ENCODE data around the gene CCDC92. TPM values are rescaled to one million over a fixed set of nuclear protein-coding genes. Genes with fewer than 3 reads are reported as not detected.

Gene CCDC92
- total RNA-seq, 1 donor from 2014 or later = 4.8 TPM

DNA sequence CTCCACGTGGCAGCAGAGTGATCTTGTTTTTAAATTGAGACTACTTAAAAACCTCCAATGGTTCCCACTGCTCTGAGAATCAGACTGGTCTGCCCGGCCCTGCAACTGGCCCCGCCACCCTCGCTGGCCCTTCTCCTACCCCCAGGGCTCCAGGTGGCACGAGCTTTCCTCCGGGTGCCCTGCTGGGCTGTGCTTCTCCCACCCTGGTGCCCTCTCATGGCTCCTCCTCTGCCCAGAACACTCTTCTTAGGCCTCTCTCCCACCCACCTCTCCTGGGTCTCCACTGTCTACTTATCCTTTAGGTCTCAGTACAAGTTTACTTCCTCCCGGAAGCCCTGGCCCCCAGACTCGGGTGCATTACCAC, 26.5 kb downstream of the CCDC92 start:
- Histone ChIP-seq H3K9me3 (ENCODE audit: low read depth) (no peaks in the 10 kb centered on the region), H2AFZ (replicated peaks) (no peak overlapping the region), H3K9ac (no peak overlapping the region), H3K27me3 (peaks cover 8% of the 10 kb centered on the region), H4K20me1 (ENCODE audit: low read depth) (no peaks in the 10 kb centered on the region), H3K4me1 (peaks cover 10% of the 10 kb centered on the region), H3F3A (ENCODE audit: low read depth) (no peaks in the 10 kb centered on the region), H3K4me2 (no peak overlapping the region), H3K79me2 (ENCODE audit: low read depth) (no peaks in the 10 kb centered on the region), H3K36me3 (no peaks in the 10 kb centered on the region), H3K4me3 (no peak overlapping the region), H3K27ac (no peak overlapping the region)
- Mint-ChIP-seq H3K4me1 (peaks cover 50% of the 10 kb centered on the region), H3K9me3 (peaks cover 9% of the 10 kb centered on the region), H3K27me3 (ENCODE audit: insufficient read depth, low read depth) (peaks cover 2% of the 10 kb centered on the region), H3K27ac (peak overlapping the region; percentile 17), H3K36me3 (peaks cover 26% of the 10 kb centered on the region), H3K4me3 (no peak overlapping the region)
- TF ChIP-seq EZH2phosphoT487 (IDR thresholded peaks at IDR 0.05) (no peak), EZH2 (IDR thresholded peaks at IDR 0.05) (no peak), CTCF (IDR thresholded peaks at IDR 0.05) (no peak)
- DNase-seq (ENCODE audit: low spot score) = no peak

DNA sequence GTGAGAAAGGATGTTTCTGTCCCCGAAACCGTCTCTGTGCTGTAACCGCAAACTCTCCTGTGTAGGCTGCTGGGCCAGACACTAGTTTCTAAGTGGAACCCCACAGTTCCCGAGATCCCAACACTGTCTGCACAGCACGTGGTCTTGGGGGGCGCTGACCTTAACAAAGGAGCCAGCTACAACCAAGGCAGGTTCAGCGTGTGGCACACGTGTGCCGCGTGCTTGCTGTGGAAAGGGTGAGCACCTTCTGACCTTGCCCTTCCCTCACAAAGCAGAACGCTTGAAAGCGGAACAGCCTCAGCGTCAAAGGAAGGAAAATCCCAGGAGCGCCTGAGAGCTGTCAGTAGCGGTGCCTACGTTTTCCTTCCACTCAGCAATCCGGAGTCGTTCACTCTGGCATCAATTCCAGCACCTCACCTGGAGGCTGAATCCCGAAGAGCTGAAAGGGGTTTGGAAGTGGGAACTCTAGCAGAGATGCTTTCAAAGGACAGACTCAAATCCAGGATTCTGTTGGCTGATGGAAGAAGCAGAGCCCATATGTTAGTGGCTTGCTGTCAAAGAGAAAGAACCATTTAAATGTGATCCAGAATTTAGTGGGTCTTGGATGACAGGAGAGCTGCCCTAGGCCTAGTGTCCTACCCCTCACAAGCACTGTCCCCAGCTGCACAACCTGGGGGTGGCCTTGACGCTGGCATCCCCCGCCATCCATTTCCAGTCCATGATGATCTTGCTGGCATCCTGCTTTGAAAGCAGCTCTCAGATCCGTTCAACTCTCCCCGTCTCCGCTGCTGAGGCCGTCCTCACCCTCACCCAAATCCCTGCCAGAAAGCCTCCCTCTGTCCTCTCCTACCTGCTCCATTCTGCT, 27.1 kb downstream of the CCDC92 start:
- no peak for TF ChIP-seq CTCF (IDR thresholded peaks at IDR 0.05)
- no peak for TF ChIP-seq EZH2phosphoT487 (IDR thresholded peaks at IDR 0.05)
- TF ChIP-seq EZH2 (IDR thresholded peaks at IDR 0.05) = no peak
- Histone ChIP-seq H3F3A (ENCODE audit: low read depth) (no peaks in the 10 kb centered on the region), H3K36me3 (no peaks in the 10 kb centered on the region), H4K20me1 (ENCODE audit: low read depth) (no peaks in the 10 kb centered on the region), H3K4me1 (peaks cover 10% of the 10 kb centered on the region), H2AFZ (replicated peaks) (no peak overlapping the region), H3K4me3 (no peak overlapping the region), H3K9me3 (ENCODE audit: low read depth) (no peaks in the 10 kb centered on the region), H3K27me3 (peaks cover 8% of the 10 kb centered on the region), H3K79me2 (ENCODE audit: low read depth) (no peaks in the 10 kb centered on the region), H3K27ac (no peak overlapping the region), H3K4me2 (no peak overlapping the region), H3K9ac (no peak overlapping the region)
- H3K4me1 Mint-ChIP-seq = peaks cover 45% of the 10 kb centered on the region
- H3K27ac Mint-ChIP-seq = peak overlapping the region; percentile 17
- H3K4me3 Mint-ChIP-seq = no peak overlapping the region
- H3K36me3 Mint-ChIP-seq = peaks cover 26% of the 10 kb centered on the region
- DNase-seq (ENCODE audit: low spot score) = no peak
- H3K27me3 Mint-ChIP-seq (ENCODE audit: insufficient read depth, low read depth) = peaks cover 2% of the 10 kb centered on the region
- H3K9me3 Mint-ChIP-seq = peaks cover 9% of the 10 kb centered on the region

DNA sequence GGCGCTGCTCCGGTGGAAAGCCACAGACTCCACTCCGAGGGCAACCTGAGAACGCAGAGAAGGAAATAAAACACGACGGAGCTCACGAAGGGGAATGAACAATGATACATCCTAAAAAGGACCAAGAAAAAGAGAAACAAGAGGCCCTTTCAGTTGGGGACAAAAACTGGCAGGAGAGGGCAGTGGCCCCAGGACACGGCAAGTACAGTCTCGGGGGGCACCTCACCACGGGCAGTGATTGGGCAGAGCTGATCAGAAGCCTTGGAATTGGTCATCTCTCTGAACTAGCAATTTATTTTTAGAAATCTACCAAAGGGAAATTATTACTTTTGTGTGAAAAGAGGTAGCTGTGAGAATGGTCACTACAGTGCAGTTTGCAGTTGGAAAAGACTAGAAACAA, 27.9 kb downstream of the CCDC92 start:
- Mint-ChIP-seq H3K9me3 (peaks cover 5% of the 10 kb centered on the region), H3K36me3 (peaks cover 27% of the 10 kb centered on the region), H3K27ac (no peak overlapping the region), H3K4me3 (no peak overlapping the region), H3K4me1 (peaks cover 37% of the 10 kb centered on the region), H3K27me3 (ENCODE audit: insufficient read depth, low read depth) (peaks cover 2% of the 10 kb centered on the region)
- Histone ChIP-seq H3K36me3 (no peaks in the 10 kb centered on the region), H3K4me1 (peaks cover 10% of the 10 kb centered on the region), H3K9ac (no peak overlapping the region), H3K9me3 (ENCODE audit: low read depth) (no peaks in the 10 kb centered on the region), H4K20me1 (ENCODE audit: low read depth) (no peaks in the 10 kb centered on the region), H3K4me2 (no peak overlapping the region), H3K27ac (no peak overlapping the region), H3F3A (ENCODE audit: low read depth) (no peaks in the 10 kb centered on the region), H2AFZ (replicated peaks) (no peak overlapping the region), H3K27me3 (peaks cover 2% of the 10 kb centered on the region), H3K79me2 (ENCODE audit: low read depth) (no peaks in the 10 kb centered on the region), H3K4me3 (no peak overlapping the region)
- DNase-seq (ENCODE audit: low spot score) = no peak
- TF ChIP-seq EZH2 (IDR thresholded peaks at IDR 0.05) (no peak), EZH2phosphoT487 (IDR thresholded peaks at IDR 0.05) (no peak), CTCF (IDR thresholded peaks at IDR 0.05) (no peak)
